ENCODE data around the gene CREBRF. TPM values are rescaled to one million over a fixed set of nuclear protein-coding genes. Genes with fewer than 3 reads are reported as not detected.

The CREBRF gene
- total and polyA plus RNA-seq, 2 experiments from 2014 or later = 3.2 to 14.6 TPM

GRCh38 chr5:173172166-173172565, 116.0 kb downstream of the CREBRF start:
- Histone ChIP-seq H3K4me2 (ENCODE audit: unreplicated experiment) (no peak overlapping the region), H3K79me2 (ENCODE audit: insufficient read depth) (no peaks in the 10 kb centered on the region), H3K36me3 (ENCODE audit: low read depth) (no peaks in the 10 kb centered on the region), H3K9me3 (ENCODE audit: low read depth) (no peaks in the 10 kb centered on the region), H2AFZ (no peak overlapping the region), H3K9me2 (ENCODE audit: insufficient read depth) (no peaks in the 10 kb centered on the region), H3K4me1 (ENCODE audit: insufficient read depth) (no peaks in the 10 kb centered on the region), H4K20me1 (ENCODE audit: insufficient read depth) (no peaks in the 10 kb centered on the region), H3K9ac (no peak overlapping the region), H3K27ac (no peak overlapping the region), H3F3A (ENCODE audit: insufficient read depth) (no peaks in the 10 kb centered on the region), H3K27me3 (replicated peaks; ENCODE audit: insufficient read depth) (peaks cover 7% of the 10 kb centered on the region; the same call in 1 of the 2 replicates), H3K4me3 (no peak overlapping the region)
- no peak for DNase-seq
- WGBS, 2 experiments (ENCODE audit: low coverage in 1 of 2, low lambda C conversion rate in 2 of 2, missing lambda C conversion rate in 2 of 2) = 79 to 83% methylated on average over 8 of the region's 8 CpGs
- in situ Hi-C loops (cut with MboI) = loop anchor here (25.0 kb wide), 1 partner anchor 415 kb away; no protein-coding TSS in a partner anchor
- TF ChIP-seq EZH2 (IDR thresholded peaks at IDR 0.05; ENCODE audit: insufficient read depth, poor library complexity, severe bottlenecking) (no peak), EZH2phosphoT487 (IDR thresholded peaks at IDR 0.05; ENCODE audit: insufficient read depth, low read depth) (no peak)

GRCh38 chr5:173175523-173175922, 119.4 kb downstream of the CREBRF start:
- no peaks in the 10 kb centered on the region for H3K9me2 ChIP-seq (ENCODE audit: insufficient read depth)
- WGBS, 2 experiments (ENCODE audit: low coverage in 1 of 2, low lambda C conversion rate in 2 of 2, missing lambda C conversion rate in 2 of 2) = 56 to 59% methylated on average over 4 of the region's 4 CpGs

GRCh38 chr5:173178369-173178910, 122.3 kb downstream of the CREBRF start:
- H4K20me1 ChIP-seq (ENCODE audit: insufficient read depth) = no peaks in the 10 kb centered on the region
- in situ Hi-C loops (cut with MboI) = no loop called here
- no peak overlapping the region for H3K4me2 ChIP-seq (ENCODE audit: unreplicated experiment)
- no peaks in the 10 kb centered on the region for H3F3A ChIP-seq (ENCODE audit: insufficient read depth)
- no peak overlapping the region for H2AFZ ChIP-seq
- TF ChIP-seq EZH2 (IDR thresholded peaks at IDR 0.05; ENCODE audit: insufficient read depth, poor library complexity, severe bottlenecking) = no peak
- TF ChIP-seq EZH2phosphoT487 (IDR thresholded peaks at IDR 0.05; ENCODE audit: insufficient read depth, low read depth) = no peak
- H3K9me3 ChIP-seq (ENCODE audit: low read depth) = no peaks in the 10 kb centered on the region
- H3K4me3 ChIP-seq = no peak overlapping the region
- WGBS, 2 experiments (ENCODE audit: low coverage in 1 of 2, low lambda C conversion rate in 2 of 2, missing lambda C conversion rate in 2 of 2) = 65% methylated on average over 12 of the region's 12 CpGs
- H3K4me1 ChIP-seq (ENCODE audit: insufficient read depth) = no peaks in the 10 kb centered on the region
- H3K79me2 ChIP-seq (ENCODE audit: insufficient read depth) = no peaks in the 10 kb centered on the region
- no peaks in the 10 kb centered on the region for H3K36me3 ChIP-seq (ENCODE audit: low read depth)
- H3K9ac ChIP-seq = no peak overlapping the region
- H3K9me2 ChIP-seq (ENCODE audit: insufficient read depth) = no peaks in the 10 kb centered on the region
- peaks cover 7% of the 10 kb centered on the region for H3K27me3 ChIP-seq (replicated peaks; ENCODE audit: insufficient read depth)
- no peak for DNase-seq
- H3K27ac ChIP-seq = no peak overlapping the region

More at GRCh38 chr5:173175523-173175922, 119.4 kb downstream of the CREBRF start:
- Histone ChIP-seq H3K4me3 (no peak overlapping the region), H3K4me2 (ENCODE audit: unreplicated experiment) (no peak overlapping the region), H3K27me3 (replicated peaks; ENCODE audit: insufficient read depth) (peaks cover 7% of the 10 kb centered on the region; the same call in 1 of the 2 replicates), H3K79me2 (ENCODE audit: insufficient read depth) (no peaks in the 10 kb centered on the region), H3K27ac (no peak overlapping the region), H2AFZ (no peak overlapping the region), H3K9me3 (ENCODE audit: low read depth) (no peaks in the 10 kb centered on the region), H3K4me1 (ENCODE audit: insufficient read depth) (no peaks in the 10 kb centered on the region), H4K20me1 (ENCODE audit: insufficient read depth) (no peaks in the 10 kb centered on the region), H3K36me3 (ENCODE audit: low read depth) (no peaks in the 10 kb centered on the region), H3F3A (ENCODE audit: insufficient read depth) (no peaks in the 10 kb centered on the region), H3K9ac (no peak overlapping the region)
- in situ Hi-C loops (cut with MboI) = no loop called here
- DNase-seq = no peak
- TF ChIP-seq EZH2 (IDR thresholded peaks at IDR 0.05; ENCODE audit: insufficient read depth, poor library complexity, severe bottlenecking) (no peak), EZH2phosphoT487 (IDR thresholded peaks at IDR 0.05; ENCODE audit: insufficient read depth, low read depth) (no peak)

- Histone ChIP-seq H2AFZ (no peak overlapping the region), H3K9me3 (ENCODE audit: low read depth) (no peaks in the 10 kb centered on the region), H3K36me3 (ENCODE audit: low read depth) (no peaks in the 10 kb centered on the region), H3K9me2 (ENCODE audit: insufficient read depth) (no peaks in the 10 kb centered on the region), H3K27me3 (replicated peaks; ENCODE audit: insufficient read depth) (peaks cover 13% of the 10 kb centered on the region), H3K79me2 (ENCODE audit: insufficient read depth) (no peaks in the 10 kb centered on the region), H3K27ac (no peak overlapping the region), H3F3A (ENCODE audit: insufficient read depth) (no peaks in the 10 kb centered on the region), H3K4me2 (ENCODE audit: unreplicated experiment) (no peak overlapping the region), H3K4me3 (no peak overlapping the region), H3K9ac (no peak overlapping the region), H3K4me1 (ENCODE audit: insufficient read depth) (no peaks in the 10 kb centered on the region), H4K20me1 (ENCODE audit: insufficient read depth) (no peaks in the 10 kb centered on the region)
- no peak for DNase-seq
- WGBS, 2 experiments (ENCODE audit: low coverage in 1 of 2, low lambda C conversion rate in 2 of 2, missing lambda C conversion rate in 2 of 2) = 85 to 90% methylated on average over 2 of the region's 2 CpGs
- in situ Hi-C loops (cut with MboI) = no loop called here
- TF ChIP-seq EZH2 (IDR thresholded peaks at IDR 0.05; ENCODE audit: insufficient read depth, poor library complexity, severe bottlenecking) (no peak), EZH2phosphoT487 (IDR thresholded peaks at IDR 0.05; ENCODE audit: insufficient read depth, low read depth) (no peak)
These were observed 124.2 kb downstream of the CREBRF start for GRCh38 chr5:173180331-173180730.

All from GM23248 (cell line).